ENCODE measurements around the gene TRIM7. TPM values are rescaled to one million over a fixed set of nuclear protein-coding genes. Genes with fewer than 3 reads are reported as not detected.
A peak's percentile ranks its signal among the peaks of the same experiment; 100 is the strongest.
"Not testable (repeated sequence)": the region's sequence is repeated elsewhere in the genome, so short reads cannot be mapped to it uniquely, and the experiment has no call there.

TRIM7 gene
- total RNA-seq, 1 donor from 2014 or later = 0.23 TPM

DNA sequence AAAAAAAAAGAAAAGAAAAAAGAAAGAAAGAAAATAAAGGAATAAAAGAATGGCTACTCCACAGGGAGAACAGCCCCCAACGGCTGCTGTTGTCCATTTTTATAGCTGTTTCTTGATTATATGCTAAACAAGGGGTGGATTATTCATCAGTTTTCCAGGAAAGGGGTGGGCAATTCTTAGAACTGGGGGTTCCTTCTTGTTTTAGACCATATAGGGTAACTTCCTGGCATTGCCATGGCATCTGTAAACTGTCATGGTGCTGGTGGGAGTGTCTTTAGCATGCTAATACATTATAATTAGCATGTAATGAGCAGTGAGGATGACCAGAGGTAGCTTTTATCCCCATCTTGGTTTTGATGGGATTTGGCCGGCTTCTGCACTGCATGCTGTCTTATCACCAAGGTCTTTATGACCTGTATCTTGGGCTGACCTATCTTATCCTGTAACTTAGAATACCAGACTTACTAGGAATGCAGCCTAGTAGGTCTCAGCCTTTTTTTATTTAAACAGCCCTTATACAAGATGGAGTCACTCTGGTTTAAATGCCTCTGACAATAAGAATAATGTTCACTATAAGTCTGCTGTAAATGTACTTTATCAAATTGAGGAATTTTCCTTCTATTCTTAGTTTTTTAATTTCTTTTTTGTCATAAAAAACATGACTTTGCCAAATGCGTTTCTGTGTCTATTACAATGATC is 28.6 kb downstream of the TRIM7 start:
- no peak for DNase-seq (ENCODE audit: low spot score)
- no peak for ATAC-seq

GRCh38 chr5:181173420-181174342 is 31.3 kb downstream of the TRIM7 start:
- DNase-seq (ENCODE audit: low spot score) (no peak), ATAC-seq (peak; percentile 34)

GRCh38 chr5:181173027-181173419 is 32.0 kb downstream of the TRIM7 start:
- ATAC-seq (no peak), DNase-seq (ENCODE audit: low spot score) (no peak)

- ATAC-seq = no peak
- no peak for DNase-seq (ENCODE audit: low spot score)
Measured at GRCh38 chr5:181171782-181172181, 33.2 kb downstream of the TRIM7 start.

GRCh38 chr5:181170996-181171395 is 34.0 kb downstream of the TRIM7 start:
- DNase-seq (ENCODE audit: low spot score) (no peak), ATAC-seq (no peak)

DNA sequence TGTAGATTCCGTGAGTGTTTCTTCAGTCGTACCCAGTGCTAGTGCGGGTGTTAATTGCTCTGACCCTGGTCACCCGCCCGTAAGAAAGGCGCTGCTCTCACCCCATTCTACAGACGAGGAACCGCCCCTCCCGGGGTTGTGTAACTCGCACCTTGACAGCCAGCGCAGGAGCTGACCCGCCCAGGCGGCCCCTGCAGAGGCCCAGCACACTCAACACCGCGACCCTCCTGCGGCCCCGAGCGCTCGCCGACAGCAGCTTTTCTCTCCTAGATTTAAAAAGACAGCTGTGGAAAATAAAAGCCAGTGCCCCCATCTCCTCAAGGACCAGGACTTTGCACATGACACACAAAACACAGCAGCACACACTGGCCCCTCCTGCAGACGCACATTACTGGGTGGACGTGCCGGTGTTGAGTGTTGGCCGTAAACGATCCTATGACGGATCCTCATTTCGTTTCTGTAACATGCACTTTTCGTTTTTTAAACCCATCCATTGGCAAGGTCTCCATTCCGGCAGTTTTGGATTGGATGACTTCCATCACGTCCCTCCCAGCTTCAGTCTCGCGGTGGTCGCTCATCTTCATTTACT is 34.7 kb downstream of the TRIM7 start:
- ATAC-seq = no peak
- no peak for DNase-seq (ENCODE audit: low spot score)

DNA sequence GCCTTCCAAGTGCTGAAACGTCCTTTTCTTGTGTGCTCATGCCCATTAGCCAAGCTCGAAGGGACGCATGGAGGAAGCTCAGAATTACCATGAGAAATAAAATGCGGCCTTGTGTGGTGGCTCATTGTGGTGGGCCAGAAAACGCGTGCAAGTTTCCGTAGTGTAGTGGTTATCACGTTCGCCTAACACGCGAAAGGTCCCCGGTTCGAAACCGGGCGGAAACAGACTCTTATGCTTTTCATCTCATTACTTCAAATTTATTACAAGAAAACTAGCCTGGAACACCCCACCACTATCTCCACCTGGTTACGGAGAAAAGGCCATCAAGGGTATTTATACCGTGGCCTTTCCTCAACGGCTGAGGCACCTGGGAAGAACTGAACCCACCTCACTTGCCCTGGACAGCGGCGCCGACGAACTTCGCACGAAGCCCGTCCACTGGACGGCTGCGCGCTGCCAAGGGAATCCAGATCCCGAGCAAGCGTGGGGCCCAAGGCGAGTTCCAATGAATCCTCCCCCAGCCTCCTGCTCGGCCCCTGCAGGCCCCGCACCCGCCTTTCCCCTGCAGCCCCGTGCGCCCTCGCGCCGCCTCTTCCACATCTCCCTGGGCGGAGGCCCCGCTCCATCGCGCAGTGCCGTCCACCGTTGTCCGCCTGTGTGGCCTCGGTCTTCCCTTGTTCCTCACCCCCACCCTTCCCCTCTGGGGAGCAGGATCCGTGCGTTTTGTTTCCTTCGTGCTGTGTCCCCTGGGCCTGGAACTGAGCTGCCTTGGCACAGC is 35.3 kb downstream of the TRIM7 start:
- ATAC-seq = not testable (repeated sequence)

DNA sequence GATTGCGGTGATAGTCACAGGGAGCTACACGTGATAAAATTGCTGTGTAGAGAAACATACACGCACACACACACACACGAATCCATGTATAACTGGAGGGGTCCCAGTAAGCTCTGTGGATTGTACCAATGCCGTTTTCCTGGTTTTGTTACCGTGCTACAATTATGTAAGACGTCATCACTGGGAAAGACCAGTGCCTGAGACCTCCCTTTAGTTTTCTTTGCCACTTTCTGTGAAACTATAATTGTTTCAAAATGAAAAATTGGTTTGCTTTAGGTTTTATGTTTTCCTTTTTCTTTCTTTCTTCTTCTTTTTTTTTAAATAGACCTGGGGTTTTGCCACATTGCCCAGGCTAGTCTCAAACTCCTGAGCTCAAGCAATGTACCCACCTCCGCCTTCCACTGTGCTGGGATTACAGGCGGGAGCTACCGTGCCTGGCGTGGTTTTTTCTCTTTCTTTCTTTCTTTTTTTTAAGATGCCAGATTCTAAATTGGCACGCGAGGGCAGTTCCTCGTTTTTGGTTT is 36.3 kb downstream of the TRIM7 start:
- no peak for DNase-seq (ENCODE audit: low spot score)
- ATAC-seq = no peak

More for the DNA sequence above, 35.3 kb downstream of the TRIM7 start:
- DNase-seq (ENCODE audit: low spot score) = not testable (repeated sequence)

DNA sequence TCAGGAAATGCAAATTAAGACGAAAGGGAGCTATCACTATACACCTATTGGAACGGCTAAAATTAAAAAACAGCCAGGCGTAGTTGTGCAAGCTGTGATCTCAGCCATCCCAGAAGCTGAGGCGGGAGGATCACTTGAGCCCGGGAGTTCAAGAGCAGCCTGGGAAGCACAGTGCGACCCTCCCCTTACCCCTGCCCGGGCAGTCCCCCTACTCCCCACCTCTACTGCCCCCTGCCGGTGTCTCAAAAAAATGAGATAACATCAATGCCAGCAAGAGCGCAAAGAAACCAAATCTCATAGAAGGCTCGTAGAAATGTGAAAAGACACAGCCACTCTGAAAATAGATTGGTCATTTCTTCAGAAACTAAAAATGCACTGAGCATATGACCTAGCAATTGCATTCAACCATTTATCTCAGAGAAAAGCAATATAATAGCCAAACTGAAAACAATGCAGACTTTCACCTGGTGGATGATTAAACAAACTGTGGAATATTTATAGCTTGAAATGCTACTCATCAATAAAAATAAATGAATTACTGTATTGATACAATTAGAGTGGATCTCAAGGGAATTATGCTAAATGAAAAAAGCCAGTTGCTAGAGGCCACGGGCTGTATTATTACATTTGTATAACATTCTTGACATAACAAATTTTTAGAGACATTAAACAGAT is 37.0 kb downstream of the TRIM7 start:
- no peak for DNase-seq (ENCODE audit: low spot score)

DNA sequence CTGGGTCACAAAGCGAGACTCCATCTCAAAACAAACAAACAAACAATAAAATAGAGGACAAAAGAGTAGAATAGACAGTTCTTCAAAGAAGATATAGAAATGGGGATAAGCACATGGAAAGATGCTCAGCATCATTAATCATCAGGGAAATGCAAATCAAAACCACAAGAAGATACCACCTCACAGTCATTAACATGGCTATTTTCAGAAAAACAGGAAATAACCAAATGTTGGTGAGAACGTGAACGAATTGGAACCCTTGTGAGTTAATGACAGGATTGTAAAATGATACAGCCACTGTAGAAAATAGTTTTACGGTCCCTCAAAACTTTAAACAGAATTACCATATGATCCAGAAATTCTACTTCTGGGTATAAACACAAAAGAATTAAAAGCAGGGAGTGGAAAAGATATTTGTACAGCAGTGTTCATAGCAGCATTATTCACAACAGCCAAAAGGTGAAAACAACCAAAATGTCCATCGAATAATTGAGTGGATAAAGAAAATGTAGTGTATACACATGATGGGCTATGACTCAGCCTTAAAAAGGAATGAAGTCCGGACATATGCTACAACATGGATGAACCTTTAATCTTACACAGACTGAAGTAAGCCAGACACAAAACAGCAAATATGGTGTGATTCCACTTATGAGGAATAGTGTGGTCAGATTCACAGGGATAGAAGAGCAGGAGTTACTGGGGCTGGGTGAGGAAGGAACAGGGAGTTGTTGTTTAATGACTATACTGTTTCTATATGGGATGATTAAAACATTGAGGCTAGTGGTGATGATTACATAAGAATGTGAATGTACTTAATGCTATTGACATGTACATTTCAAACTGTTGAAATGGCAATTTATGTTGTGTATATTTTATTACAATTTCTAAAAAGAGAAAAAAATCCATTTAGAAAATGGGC is 37.9 kb downstream of the TRIM7 start:
- no peak for ATAC-seq

More for the DNA sequence above, 37.0 kb downstream of the TRIM7 start:
- ATAC-seq = no peak

GRCh38 chr5:181164076-181164952 is 40.7 kb downstream of the TRIM7 start:
- DNase-seq (ENCODE audit: low spot score) (no peak), ATAC-seq (no peak)

More for the DNA sequence above, 37.9 kb downstream of the TRIM7 start:
- DNase-seq (ENCODE audit: low spot score) = no peak

DNA sequence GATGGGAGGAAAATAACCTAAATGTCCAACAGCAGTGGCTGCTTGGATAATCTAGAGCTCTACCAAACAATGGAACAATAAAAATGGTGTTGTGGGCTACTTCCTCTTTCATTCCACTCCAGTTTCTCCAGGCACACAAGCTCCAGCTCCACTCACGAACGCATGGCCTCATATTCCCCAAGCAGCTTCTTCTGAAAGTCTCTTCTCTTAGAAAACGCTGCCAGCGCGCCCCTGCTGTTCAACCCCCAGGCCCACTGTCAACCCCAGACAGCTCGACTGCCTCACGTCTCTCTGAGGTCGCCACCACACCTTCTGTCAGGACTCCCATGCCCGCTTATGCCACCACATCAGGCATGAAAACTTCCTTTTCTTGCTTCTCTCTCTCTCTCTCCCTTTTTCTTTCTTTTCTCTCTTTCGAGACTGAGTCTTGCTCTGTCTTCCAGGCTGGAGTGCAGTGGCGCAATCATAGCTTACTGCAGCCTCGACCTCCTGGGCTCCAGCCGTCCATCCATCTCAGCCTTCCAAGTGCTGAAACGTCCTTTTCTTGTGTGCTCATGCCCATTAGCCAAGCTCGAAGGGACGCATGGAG is 41.4 kb downstream of the TRIM7 start:
- DNase-seq (ENCODE audit: low spot score) (no peak), ATAC-seq (no peak)

- ATAC-seq (no peak), DNase-seq (ENCODE audit: low spot score) (no peak)
Measured at GRCh38 chr5:181161534-181162175, 43.3 kb downstream of the TRIM7 start.

GRCh38 chr5:181160755-181161533 is 44.1 kb downstream of the TRIM7 start:
- DNase-seq (ENCODE audit: low spot score); ATAC-seq: not testable (repeated sequence)

GRCh38 chr5:181160152-181160754 is 44.7 kb downstream of the TRIM7 start:
- ATAC-seq = peak; percentile 7
- DNase-seq (ENCODE audit: low spot score) = no peak
